Measurements from ENCODE around the gene ZBTB4.

Gene ZBTB4

DNA sequence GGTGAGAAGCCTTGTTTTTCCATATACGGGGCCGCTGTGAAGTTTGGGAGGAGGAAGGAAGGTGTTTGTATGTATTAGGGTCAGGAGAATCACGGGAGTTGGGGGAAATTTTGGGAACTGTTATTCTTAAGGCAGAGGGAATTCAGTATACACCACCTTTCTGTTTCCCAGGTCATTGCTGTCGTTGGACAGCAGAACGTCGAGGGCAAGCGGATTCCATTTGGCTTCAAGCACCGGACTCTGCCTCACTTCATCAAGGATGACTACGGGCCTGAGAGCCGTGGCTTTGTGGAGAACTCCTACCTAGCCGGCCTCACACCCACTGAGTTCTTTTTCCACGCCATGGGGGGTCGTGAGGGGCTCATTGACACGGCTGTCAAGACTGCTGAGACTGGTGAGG lies 22.3 kb upstream of the ZBTB4 start:
- no peak for TF ChIP-seq TAF1 (IDR thresholded peaks at IDR 0.05; ENCODE audit: low read depth)

DNA sequence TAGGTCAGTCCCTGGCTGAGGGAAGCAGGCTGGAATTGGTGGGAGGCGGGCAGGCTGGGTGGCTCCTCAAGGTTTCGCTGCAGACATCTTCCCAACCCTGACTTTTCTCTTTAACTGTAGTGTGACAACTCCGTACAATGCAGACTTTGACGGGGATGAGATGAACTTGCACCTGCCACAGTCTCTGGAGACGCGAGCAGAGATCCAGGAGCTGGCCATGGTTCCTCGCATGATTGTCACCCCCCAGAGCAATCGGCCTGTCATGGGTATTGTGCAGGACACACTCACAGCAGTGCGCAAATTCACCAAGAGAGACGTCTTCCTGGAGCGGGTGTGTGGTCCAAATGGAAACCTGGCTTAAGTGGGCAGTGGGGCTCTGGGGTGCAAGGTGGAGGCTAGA lies 19.7 kb upstream of the ZBTB4 start:
- TF ChIP-seq, protein P1, sequence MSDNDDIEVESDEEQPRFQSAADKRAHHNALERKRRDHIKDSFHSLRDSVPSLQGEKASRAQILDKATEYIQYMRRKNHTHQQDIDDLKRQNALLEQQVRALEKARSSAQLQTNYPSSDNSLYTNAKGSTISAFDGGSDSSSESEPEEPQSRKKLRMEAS (IDR thresholded peaks at IDR 0.05) = no peak
- TF ChIP-seq TEAD4 (IDR thresholded peaks at IDR 0.05) (no peak), YY1 (IDR thresholded peaks at IDR 0.05; ENCODE audit: low read depth) (no peak), TCF12 (IDR thresholded peaks at IDR 0.05; ENCODE audit: low read depth) (no peak), NFIC (IDR thresholded peaks at IDR 0.05) (no peak), EP300 (IDR thresholded peaks at IDR 0.05; ENCODE audit: borderline replicate concordance) (no peak)
- TF ChIP-seq, protein P2, sequence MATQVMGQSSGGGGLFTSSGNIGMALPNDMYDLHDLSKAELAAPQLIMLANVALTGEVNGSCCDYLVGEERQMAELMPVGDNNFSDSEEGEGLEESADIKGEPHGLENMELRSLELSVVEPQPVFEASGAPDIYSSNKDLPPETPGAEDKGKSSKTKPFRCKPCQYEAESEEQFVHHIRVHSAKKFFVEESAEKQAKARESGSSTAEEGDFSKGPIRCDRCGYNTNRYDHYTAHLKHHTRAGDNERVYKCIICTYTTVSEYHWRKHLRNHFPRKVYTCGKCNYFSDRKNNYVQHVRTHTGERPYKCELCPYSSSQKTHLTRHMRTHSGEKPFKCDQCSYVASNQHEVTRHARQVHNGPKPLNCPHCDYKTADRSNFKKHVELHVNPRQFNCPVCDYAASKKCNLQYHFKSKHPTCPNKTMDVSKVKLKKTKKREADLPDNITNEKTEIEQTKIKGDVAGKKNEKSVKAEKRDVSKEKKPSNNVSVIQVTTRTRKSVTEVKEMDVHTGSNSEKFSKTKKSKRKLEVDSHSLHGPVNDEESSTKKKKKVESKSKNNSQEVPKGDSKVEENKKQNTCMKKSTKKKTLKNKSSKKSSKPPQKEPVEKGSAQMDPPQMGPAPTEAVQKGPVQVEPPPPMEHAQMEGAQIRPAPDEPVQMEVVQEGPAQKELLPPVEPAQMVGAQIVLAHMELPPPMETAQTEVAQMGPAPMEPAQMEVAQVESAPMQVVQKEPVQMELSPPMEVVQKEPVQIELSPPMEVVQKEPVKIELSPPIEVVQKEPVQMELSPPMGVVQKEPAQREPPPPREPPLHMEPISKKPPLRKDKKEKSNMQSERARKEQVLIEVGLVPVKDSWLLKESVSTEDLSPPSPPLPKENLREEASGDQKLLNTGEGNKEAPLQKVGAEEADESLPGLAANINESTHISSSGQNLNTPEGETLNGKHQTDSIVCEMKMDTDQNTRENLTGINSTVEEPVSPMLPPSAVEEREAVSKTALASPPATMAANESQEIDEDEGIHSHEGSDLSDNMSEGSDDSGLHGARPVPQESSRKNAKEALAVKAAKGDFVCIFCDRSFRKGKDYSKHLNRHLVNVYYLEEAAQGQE (IDR thresholded peaks at IDR 0.05; ENCODE audit: low read depth) = no peak

GRCh38 chr17:7497636-7498035 lies 18.2 kb upstream of the ZBTB4 start:
- TF ChIP-seq NFIC (IDR thresholded peaks at IDR 0.05) (no peak), TAF1 (IDR thresholded peaks at IDR 0.05; ENCODE audit: low read depth) (no peak)
- TF ChIP-seq, protein P3, sequence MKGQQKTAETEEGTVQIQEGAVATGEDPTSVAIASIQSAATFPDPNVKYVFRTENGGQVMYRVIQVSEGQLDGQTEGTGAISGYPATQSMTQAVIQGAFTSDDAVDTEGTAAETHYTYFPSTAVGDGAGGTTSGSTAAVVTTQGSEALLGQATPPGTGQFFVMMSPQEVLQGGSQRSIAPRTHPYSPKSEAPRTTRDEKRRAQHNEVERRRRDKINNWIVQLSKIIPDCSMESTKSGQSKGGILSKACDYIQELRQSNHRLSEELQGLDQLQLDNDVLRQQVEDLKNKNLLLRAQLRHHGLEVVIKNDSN (IDR thresholded peaks at IDR 0.05) = no peak

DNA sequence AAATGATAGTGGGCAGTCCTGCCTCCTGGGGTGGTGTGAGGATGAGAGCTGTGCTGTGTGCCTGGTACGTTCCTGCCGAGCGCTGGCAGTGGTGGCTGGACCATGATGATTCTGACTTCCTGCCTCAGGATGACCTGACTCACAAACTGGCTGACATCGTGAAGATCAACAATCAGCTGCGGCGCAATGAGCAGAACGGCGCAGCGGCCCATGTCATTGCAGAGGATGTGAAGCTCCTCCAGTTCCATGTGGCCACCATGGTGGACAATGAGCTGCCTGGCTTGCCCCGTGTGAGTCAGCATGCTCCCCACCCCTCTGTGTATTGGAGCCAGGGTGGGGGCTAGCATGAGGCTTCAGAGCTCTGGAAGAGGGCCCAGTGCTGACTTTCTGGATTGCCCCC lies 17.8 kb upstream of the ZBTB4 start:
- TF ChIP-seq CREB1 (IDR thresholded peaks at IDR 0.05; ENCODE audit: low read depth) (no peak), RAD21 (IDR thresholded peaks at IDR 0.05; ENCODE audit: low read depth) (no peak), FOXM1 (IDR thresholded peaks at IDR 0.05; ENCODE audit: borderline replicate concordance, low read depth) (no peak), NFIC (IDR thresholded peaks at IDR 0.05) (no peak), TEAD4 (IDR thresholded peaks at IDR 0.05) (no peak), YY1 (IDR thresholded peaks at IDR 0.05; ENCODE audit: low read depth) (no peak), TAF1 (IDR thresholded peaks at IDR 0.05; ENCODE audit: low read depth) (no peak), EP300 (IDR thresholded peaks at IDR 0.05; ENCODE audit: borderline replicate concordance) (no peak), CEBPB (IDR thresholded peaks at IDR 0.05) (no peak), EGR1 (IDR thresholded peaks at IDR 0.05) (no peak), ZBTB7A (IDR thresholded peaks at IDR 0.05; ENCODE audit: low read depth) (no peak), TCF12 (IDR thresholded peaks at IDR 0.05; ENCODE audit: low read depth) (no peak)
- TF ChIP-seq, protein P2 (IDR thresholded peaks at IDR 0.05; ENCODE audit: low read depth) = no peak
- TF ChIP-seq, protein P3 (IDR thresholded peaks at IDR 0.05) = no peak
- TF ChIP-seq, protein P1 (IDR thresholded peaks at IDR 0.05) = no peak

DNA sequence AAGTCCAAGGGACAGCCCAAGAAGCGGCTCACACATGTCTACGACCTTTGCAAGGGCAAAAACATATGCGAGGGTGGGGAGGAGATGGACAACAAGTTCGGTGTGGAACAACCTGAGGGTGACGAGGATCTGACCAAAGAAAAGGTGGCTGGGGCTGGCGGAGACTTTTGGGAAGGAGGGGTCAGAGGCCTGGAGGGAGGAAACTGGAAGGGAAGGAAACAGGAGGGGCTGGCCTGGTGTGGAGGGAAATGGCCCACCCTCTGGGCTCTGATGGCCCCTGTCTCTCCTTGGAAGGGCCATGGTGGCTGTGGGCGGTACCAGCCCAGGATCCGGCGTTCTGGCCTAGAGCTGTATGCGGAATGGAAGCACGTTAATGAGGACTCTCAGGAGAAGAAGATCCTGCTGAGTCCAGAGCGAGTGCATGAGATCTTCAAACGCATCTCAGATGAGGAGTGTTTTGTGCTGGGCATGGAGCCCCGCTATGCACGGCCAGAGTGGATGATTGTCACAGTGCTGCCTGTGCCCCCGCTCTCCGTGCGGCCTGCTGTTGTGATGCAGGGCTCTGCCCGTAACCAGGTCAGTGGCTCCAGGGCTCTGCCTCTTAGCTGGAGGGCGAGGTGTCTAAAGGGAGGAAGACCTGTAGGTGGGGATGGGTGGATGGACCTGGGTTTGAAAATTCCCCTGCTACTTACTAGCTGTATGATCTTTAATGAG lies 17.2 kb upstream of the ZBTB4 start:
- TF ChIP-seq YY1 (IDR thresholded peaks at IDR 0.05; ENCODE audit: low read depth) (no peak), NFIC (IDR thresholded peaks at IDR 0.05) (no peak), TCF12 (IDR thresholded peaks at IDR 0.05; ENCODE audit: low read depth) (no peak), ZBTB7A (IDR thresholded peaks at IDR 0.05; ENCODE audit: low read depth) (no peak)
- TF ChIP-seq, protein P1 (IDR thresholded peaks at IDR 0.05) = no peak

DNA sequence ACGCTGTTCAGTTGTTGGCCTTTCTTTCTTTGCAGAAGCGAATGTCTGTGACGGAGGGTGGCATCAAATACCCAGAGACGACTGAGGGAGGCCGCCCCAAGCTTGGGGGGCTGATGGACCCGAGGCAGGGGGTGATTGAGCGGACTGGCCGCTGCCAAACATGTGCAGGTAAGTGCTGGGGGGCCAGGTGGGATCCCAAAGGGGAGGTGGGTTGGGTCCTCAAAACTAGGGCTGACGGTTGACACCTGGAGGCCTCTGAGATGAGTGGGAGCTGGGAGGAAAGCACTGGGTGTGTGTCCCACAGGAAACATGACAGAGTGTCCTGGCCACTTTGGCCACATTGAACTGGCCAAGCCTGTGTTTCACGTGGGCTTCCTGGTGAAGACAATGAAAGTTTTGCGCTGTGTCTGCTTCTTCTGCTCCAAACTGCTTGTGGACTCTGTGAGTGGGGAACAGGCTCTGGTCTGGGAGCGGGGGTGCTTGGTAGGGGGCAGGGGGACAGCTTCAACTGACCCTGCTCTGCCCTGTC lies 16.5 kb upstream of the ZBTB4 start:
- TF ChIP-seq EP300 (IDR thresholded peaks at IDR 0.05; ENCODE audit: borderline replicate concordance) (no peak), CREB1 (IDR thresholded peaks at IDR 0.05; ENCODE audit: low read depth) (no peak), TCF12 (IDR thresholded peaks at IDR 0.05; ENCODE audit: low read depth) (no peak), CEBPB (IDR thresholded peaks at IDR 0.05) (no peak), RAD21 (IDR thresholded peaks at IDR 0.05; ENCODE audit: low read depth) (no peak), TAF1 (IDR thresholded peaks at IDR 0.05; ENCODE audit: low read depth) (no peak), EGR1 (IDR thresholded peaks at IDR 0.05) (no peak), ZBTB7A (IDR thresholded peaks at IDR 0.05; ENCODE audit: low read depth) (no peak), NFIC (IDR thresholded peaks at IDR 0.05) (no peak), YY1 (IDR thresholded peaks at IDR 0.05; ENCODE audit: low read depth) (no peak), TEAD4 (IDR thresholded peaks at IDR 0.05) (no peak), FOXM1 (IDR thresholded peaks at IDR 0.05; ENCODE audit: borderline replicate concordance, low read depth) (no peak)
- TF ChIP-seq, protein P1 (IDR thresholded peaks at IDR 0.05) = no peak
- TF ChIP-seq, protein P2 (IDR thresholded peaks at IDR 0.05; ENCODE audit: low read depth) = no peak
- TF ChIP-seq, protein P3 (IDR thresholded peaks at IDR 0.05) = no peak
